ENCODE results near the gene FOS.
"Not testable (repeated sequence)": the region's sequence is repeated elsewhere in the genome, so short reads cannot be mapped to it uniquely, and the experiment has no call there.

Gene FOS

DNA sequence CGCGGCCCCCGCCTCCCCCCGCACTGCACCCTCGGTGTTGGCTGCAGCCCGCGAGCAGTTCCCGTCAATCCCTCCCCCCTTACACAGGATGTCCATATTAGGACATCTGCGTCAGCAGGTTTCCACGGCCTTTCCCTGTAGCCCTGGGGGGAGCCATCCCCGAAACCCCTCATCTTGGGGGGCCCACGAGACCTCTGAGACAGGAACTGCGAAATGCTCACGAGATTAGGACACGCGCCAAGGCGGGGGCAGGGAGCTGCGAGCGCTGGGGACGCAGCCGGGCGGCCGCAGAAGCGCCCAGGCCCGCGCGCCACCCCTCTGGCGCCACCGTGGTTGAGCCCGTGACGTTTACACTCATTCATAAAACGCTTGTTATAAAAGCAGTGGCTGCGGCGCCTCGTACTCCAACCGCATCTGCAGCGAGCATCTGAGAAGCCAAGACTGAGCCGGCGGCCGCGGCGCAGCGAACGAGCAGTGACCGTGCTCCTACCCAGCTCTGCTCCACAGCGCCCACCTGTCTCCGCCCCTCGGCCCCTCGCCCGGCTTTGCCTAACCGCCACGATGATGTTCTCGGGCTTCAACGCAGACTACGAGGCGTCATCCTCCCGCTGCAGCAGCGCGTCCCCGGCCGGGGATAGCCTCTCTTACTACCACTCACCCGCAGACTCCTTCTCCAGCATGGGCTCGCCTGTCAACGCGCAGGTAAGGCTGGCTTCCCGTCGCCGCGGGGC, at the start of gene FOS:
TSS of gene FOS (plus strand) at position 407 of the 731 bp plus-strand sequence. CDS start at position 562, 155 bp downstream.
- TF ChIP-seq POLR2A (IDR thresholded peaks at IDR 0.05; ENCODE audit: low read length) (peak; percentile 99), GATA1 (IDR thresholded peaks at IDR 0.05; ENCODE audit: low read depth, low read length) (no peak)
- peak; percentile 94 to 95 for DNase-seq

- TF ChIP-seq GATA1 (IDR thresholded peaks at IDR 0.05; ENCODE audit: low read depth, low read length), result no peak
- TF ChIP-seq POLR2A (IDR thresholded peaks at IDR 0.05; ENCODE audit: low read length), result no peak
- peak; percentile 74 to 87 for DNase-seq
Measured at GRCh38 chr14:75229661-75230139, 48.9 kb upstream of the FOS start.

- peak; percentile 44 to 74 for DNase-seq
- TF ChIP-seq GATA1 (IDR thresholded peaks at IDR 0.05; ENCODE audit: low read depth, low read length), result no peak
- no peak for TF ChIP-seq POLR2A (IDR thresholded peaks at IDR 0.05; ENCODE audit: low read length)
Measured at GRCh38 chr14:75230140-75230792, 48.4 kb upstream of the FOS start.

DNA sequence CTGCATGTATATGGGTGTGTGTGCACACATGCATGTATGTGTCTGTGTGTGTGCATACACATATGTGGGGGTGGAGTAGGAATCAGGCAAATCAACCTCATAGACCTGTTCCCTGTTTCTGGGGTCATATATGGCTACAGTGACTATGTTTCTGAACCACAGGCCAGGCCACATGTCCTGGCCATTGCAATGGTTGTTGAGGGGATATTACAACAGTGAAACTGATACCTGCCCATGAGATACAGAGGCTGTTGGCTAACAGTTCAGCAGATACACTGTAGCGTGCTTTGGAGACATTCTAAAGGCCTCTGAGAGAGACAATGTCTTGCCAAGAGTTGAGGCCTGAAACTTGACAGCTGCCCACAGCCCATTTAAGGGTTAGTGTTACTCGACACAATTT, 47.3 kb upstream of the FOS start:
- no peak for TF ChIP-seq POLR2A (IDR thresholded peaks at IDR 0.05; ENCODE audit: low read length)
- TF ChIP-seq GATA1 (IDR thresholded peaks at IDR 0.05; ENCODE audit: low read depth, low read length), result no peak
- DNase-seq, result no peak

- no peak for TF ChIP-seq GATA1 (IDR thresholded peaks at IDR 0.05; ENCODE audit: low read depth, low read length)
- no peak for TF ChIP-seq POLR2A (IDR thresholded peaks at IDR 0.05; ENCODE audit: low read length)
- DNase-seq, result peak; percentile 37 to 55
Measured at GRCh38 chr14:75232191-75232590, 46.4 kb upstream of the FOS start.

- no peak for TF ChIP-seq POLR2A (IDR thresholded peaks at IDR 0.05; ENCODE audit: low read length)
- TF ChIP-seq GATA1 (IDR thresholded peaks at IDR 0.05; ENCODE audit: low read depth, low read length), result no peak
- DNase-seq, result peak; percentile 50 to 80
Measured at GRCh38 chr14:75232597-75232996, 46.0 kb upstream of the FOS start.

DNA sequence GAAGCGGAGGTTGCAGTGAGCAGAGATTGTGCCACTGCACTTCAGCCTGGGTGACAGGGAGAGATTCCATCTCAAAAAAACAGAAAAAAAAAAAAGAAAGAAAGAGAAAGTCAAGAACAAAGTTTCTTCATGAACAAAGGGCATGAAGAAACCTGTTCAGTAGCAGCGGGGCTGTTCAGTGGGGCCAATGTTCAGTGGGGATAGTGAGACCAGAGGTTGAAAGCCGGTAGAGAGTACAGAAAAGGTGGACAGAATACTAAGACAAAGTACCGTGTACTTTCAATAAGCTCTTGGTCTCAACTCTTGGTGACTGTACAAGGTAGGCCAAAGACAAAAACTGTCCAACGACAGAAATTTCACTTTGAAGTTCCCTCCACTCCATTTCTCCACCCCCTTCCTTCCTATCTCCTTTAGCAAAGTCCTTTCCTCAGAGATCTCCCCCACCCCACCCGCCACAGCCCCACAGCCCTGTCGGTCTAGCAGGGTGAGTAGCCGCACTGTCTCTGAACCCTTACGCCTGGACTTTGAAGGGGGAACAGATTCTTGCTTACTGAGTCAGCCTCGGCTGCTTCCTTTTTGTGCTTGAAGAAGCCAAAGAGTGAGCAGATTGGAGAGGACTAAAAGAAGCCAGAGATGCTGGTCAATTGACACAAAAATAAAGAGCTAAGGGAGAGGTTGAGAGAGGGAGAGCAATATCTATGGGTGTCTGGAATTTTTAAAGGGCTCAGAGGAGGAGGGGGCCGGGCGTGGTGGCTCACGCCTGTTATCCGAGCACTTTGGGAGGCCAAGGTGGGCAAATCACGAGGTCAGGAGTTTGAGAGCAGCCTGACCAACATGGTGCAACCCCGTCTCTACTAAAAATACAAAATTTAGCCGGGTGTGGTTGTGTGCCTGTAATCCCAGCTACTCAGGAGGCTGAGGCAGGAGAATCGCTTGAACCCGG, 44.2 kb upstream of the FOS start:
- no peak for TF ChIP-seq POLR2A (IDR thresholded peaks at IDR 0.05; ENCODE audit: low read length)
- no peak for TF ChIP-seq GATA1 (IDR thresholded peaks at IDR 0.05; ENCODE audit: low read depth, low read length)
- DNase-seq, result no peak

DNA sequence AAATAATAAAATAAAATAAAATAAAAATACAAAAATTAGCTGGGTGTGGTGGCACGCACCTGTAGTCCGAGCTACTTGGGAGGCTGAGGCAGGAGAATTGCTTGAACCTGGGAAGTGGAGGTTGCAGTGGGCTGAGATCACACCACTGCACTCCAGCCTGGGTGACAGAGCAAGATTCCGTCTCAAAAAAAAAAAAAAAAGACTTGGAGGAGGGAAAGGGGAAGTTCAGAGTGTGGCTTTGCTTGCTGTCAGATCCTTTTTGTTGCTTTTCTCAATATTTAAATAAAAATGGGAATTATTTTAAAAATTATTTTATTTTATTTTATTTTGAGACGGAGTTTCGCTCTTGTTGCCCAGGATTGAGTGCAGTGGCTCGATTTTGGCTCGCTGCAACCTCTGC, 43.4 kb upstream of the FOS start:
- not testable (repeated sequence) for DNase-seq

DNA sequence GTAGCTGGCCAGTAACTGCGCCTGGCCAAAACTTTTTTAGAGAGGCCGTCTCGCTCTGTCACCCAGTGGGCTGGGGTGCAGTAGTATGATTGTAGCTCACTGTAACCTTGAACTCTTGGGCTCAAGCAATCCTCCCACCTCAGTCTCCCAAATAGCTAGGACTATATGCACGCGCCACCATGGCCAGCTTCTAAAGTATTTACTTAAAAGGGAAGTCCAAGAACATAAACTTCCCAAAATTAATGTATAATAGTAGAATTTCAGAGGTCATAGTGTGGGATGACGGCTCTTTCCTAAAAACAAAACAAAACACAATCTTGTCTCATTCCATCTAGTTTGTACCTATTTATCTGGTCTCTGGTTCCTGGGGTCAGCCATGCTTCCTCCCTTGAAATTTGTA, 42.2 kb upstream of the FOS start:
- no peak for DNase-seq
- TF ChIP-seq POLR2A (IDR thresholded peaks at IDR 0.05; ENCODE audit: low read length), result no peak
- no peak for TF ChIP-seq GATA1 (IDR thresholded peaks at IDR 0.05; ENCODE audit: low read depth, low read length)

DNA sequence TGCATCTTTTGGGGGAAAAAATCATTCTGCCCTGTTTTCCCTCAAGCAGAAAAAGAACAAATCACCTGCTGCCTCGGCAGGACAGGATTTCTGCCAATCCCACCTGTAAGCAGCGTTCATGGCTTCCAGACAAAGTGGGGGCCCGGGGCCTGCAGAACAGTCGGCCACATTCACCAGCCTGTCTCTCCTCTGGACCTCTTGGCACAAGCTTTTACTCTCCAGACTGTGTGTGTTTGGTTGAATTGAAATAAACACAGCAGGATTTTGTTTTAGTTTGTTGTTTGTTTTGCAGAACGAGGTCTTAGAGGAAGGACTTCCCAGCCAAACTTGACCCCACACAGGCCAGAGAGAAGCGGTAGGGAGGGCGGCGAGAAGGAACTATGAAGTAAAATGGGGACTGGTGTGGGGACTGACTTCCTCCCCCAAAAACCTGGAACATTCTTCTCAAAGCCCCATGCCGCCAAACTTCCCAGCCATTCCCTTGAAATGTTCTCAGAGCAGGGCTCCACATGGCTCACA, 41.7 kb upstream of the FOS start:
- no peak for DNase-seq
- TF ChIP-seq POLR2A (IDR thresholded peaks at IDR 0.05; ENCODE audit: low read length), result no peak

DNA sequence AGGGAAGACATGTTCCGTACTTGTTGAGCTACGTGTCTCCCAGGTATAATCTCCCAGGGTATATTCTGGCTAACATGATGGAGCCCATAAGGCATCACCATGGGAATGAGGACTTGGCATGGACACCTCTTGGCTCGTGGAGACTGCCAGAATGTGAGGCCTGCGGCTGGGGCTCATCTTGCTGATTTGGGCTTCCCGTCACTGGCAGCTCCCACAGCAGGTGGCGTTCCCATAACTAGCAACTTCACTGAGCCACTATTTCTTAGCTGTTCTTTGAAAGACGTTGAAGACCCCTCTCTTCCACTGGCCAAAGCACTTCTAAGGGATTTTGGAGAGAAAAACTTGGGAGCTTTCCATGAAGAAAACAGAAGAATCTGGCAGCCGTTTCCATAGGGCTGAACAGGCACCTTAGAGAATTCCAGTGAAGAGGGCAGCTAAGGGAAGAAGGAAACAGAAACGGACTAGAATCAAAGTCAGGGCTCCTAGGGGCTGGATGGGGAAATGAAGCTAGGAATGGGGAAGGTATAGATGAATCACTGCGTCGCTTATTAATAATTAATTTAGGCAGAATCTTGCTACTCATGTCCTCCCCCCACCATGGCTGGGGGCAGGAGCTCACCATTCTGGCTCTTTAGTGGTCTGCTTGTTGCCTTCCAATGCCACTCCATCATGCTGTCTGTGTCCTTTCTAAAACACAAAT, 39.7 kb upstream of the FOS start:
- TF ChIP-seq GATA1 (IDR thresholded peaks at IDR 0.05; ENCODE audit: low read depth, low read length) (no peak), POLR2A (IDR thresholded peaks at IDR 0.05; ENCODE audit: low read length) (no peak)
- no peak for DNase-seq

- no peak for DNase-seq
- no peak for TF ChIP-seq GATA1 (IDR thresholded peaks at IDR 0.05; ENCODE audit: low read depth, low read length)
- TF ChIP-seq POLR2A (IDR thresholded peaks at IDR 0.05; ENCODE audit: low read length), result no peak
Measured at GRCh38 chr14:75240781-75241180, 37.8 kb upstream of the FOS start.

- DNase-seq, result no peak
- TF ChIP-seq POLR2A (IDR thresholded peaks at IDR 0.05; ENCODE audit: low read length), result no peak
- TF ChIP-seq GATA1 (IDR thresholded peaks at IDR 0.05; ENCODE audit: low read depth, low read length), result no peak
Measured at GRCh38 chr14:75242546-75243273, 35.9 kb upstream of the FOS start.

All from erythroblast (primary cell).